NOMO-1 treated with dmso at 0.1 percent for 144 hours (cell line): ENCODE data around the gene LCN6.
"Not testable (repeated sequence)": the region's sequence is repeated elsewhere in the genome, so short reads cannot be mapped to it uniquely, and the experiment has no call there.

ENCODE experiments used
- DNase-seq: peaks from one replicate; lab custom pipeline; 2025; ENCODE audit not compliant: unreplicated experiment; lab: John Stamatoyannopoulos, UW

Gene LCN6

GRCh38 chr9:136711751-136712689 lies 36.3 kb downstream of the LCN6 start, which contains the start of gene DIPK1B:
Gene DIPK1B, plus strand, starts transcription at chr9:136712572. Its CDS starts 94 bp downstream, at chr9:136712666.
- DNase-seq: no peak

- not testable (repeated sequence) for DNase-seq
Measured at GRCh38 chr9:136711219-136711648, 37.1 kb downstream of the LCN6 start.

- no peak for DNase-seq
Measured at GRCh38 chr9:136710543-136710942, 37.8 kb downstream of the LCN6 start.

- DNase-seq: no peak
Measured at GRCh38 chr9:136709454-136710109, 38.7 kb downstream of the LCN6 start.

GRCh38 chr9:136707849-136708517 lies 40.3 kb downstream of the LCN6 start:
- DNase-seq: no peak

- DNase-seq: no peak
Measured at GRCh38 chr9:136707011-136707410, 41.3 kb downstream of the LCN6 start.

GRCh38 chr9:136705564-136705963 lies 42.8 kb downstream of the LCN6 start:
- peak; percentile 45 for DNase-seq

- DNase-seq: not testable (repeated sequence)
Measured at GRCh38 chr9:136704741-136705140, 43.6 kb downstream of the LCN6 start.

GRCh38 chr9:136703276-136703860 lies 45.0 kb downstream of the LCN6 start:
- peak; percentile 79 for DNase-seq

GRCh38 chr9:136701668-136702053 lies 46.7 kb downstream of the LCN6 start:
- no peak for DNase-seq

GRCh38 chr9:136700959-136701667 lies 47.2 kb downstream of the LCN6 start:
- DNase-seq: no peak

- DNase-seq: no peak
Measured at GRCh38 chr9:136700304-136700703, 48.0 kb downstream of the LCN6 start.

GRCh38 chr9:136698635-136699246 lies 49.6 kb downstream of the LCN6 start:
- no peak for DNase-seq

- DNase-seq: peak; percentile 89
Measured at GRCh38 chr9:136697821-136698526, 50.4 kb downstream of the LCN6 start.

- peak; percentile 76 for DNase-seq
Measured at GRCh38 chr9:136697146-136697820, 51.0 kb downstream of the LCN6 start.

GRCh38 chr9:136696502-136696901 lies 51.8 kb downstream of the LCN6 start:
- DNase-seq: no peak

- DNase-seq: no peak
Measured at GRCh38 chr9:136695955-136696354, 52.4 kb downstream of the LCN6 start.

GRCh38 chr9:136695435-136695895 lies 52.9 kb downstream of the LCN6 start:
- no peak for DNase-seq

- no peak for DNase-seq
Measured at GRCh38 chr9:136694872-136695247, 53.5 kb downstream of the LCN6 start.
